ENCODE measurements around the gene PTPN1.

The PTPN1 gene

DNA sequence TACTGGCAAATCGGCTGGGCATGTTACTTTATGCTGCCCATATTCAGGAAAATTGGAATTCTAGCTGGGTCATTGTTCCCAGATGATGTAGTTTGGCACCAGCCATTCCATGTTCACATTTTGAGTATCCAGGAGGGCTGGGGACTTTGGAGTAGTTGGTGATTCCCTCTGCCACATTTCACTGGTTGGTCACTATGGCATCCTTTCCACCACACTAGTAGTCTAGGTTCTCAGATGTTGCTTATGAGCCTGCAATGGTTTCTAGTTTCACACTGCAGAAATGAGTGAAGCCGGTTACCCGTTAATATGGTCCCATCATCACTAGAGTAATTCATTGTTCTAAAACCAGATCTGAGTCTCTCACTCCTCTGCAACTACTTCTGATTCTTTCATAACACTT is 4.6 kb downstream of the PTPN1 start:
- no peak for DNase-seq

DNA sequence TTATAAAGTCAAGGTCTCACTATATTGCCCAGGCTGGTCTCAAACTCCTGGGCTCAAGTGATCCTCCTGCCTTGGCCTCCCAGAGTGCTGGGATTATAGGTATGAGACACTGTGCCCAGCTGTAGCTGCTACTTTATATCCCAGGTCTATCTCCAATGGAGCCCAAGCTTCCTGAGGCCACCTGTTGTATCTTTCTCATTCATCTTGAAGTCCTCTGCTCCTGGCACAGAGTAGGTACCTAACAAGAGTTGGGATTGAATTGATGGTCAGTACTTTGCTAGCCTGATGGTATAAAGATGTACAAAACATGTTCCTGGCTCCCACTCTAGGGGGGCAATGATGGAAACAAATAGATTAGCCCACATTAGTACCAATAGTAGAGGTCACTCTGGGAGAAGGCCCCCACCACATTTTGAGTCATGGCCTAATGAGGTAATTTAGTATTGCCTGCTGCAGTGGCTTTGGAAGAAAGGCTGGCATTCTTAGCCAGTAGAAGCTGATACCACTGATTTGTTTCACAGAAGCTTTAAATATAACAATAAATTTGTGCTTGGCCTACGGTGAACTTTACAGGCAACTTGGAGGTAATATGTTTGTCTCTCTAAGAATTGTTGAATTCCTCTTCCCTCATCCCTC is 5.4 kb downstream of the PTPN1 start:
- DNase-seq: no peak

DNA sequence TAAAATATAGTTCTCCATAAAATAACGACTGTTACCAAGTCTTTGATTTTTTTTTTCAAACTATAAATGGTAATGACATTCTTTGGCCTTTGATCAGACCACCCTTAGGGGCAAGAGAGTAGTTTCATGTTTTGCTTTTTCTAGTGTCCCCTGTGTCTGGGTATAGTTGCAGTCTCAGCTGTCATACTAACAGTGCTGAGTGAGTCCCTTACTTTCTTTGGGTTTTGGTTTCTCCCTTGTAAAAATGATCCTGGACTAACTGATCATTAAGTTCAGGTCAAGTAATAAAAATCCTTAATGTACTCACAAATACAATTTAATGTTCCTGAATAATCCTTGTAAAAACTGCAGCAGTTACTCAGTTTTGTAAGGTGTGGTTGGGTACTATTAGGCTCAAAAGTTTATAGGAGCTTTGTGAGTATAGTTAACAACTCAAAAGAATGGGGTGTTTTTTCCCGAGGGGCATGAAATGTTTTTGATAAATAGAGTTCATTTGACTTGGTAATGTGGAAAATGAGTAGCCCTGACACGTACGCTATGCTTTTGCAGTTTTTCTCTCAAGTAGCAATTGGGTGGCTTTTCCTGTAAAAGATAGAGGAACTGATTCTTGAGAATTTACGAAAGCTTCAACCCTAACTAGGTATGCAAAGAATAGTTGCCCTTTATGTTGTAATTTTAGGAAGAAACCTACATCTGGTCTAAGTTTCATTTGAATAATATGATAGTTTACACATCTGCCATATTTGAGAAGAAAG is 6.2 kb downstream of the PTPN1 start:
- DNase-seq: no peak

DNA sequence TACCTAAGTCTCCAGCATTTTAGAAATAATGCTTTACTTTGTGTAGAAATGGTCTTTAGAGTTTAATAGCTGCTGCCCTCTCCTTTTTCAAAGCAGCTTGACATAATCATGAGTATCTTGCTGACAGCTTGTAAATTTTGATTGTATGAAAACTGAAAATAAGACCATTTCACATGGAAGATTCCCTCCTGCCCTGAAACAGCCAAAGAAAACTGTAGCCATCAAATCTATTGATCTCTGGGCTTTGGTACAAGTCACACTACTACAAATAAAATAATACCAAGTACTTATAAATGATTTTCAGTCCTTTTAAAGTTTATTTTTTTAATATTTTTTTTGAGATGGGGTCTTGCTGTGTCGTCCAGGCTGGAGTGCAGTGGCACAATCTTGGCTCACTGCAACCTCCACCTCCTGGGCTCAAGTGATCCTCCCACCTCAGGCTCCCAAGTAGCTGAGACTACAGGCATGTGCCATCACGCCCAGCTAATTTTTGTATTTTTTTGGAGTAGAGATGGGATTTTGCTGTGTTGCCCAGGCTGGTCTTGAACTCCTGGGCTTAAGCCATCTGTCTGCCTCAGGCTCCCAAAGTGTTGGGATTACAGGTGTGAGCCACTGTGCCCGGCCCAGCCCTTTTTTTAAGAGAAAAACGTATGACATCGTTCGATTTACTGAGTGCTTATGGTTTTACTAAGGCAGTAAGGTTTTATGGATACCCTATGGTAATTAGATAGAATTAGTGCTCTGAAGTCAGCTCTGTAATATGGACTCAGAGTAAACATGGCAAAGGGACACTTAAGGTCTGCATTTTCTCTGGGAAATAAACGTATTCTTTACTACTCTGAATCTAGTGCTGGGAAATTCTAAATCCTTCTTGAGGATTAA is 7.0 kb downstream of the PTPN1 start:
- no peak for DNase-seq

DNA sequence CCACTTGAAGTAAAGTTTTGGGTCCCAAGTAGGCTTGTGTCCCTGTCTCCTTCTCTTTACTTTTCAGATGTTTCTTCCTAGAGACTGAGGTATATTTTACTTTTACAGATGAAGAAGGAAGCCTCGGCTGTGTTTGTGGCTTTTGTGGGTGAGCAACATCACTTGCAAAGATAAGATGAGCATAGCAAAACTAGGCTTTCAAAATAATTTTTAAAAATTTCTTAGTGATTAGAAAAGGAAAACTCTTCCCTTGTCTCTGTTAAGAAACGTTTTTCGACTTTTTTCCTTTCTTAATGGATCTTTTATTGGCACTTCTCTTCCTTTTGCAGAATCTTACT is 7.6 kb downstream of the PTPN1 start:
- no peak for DNase-seq

DNA sequence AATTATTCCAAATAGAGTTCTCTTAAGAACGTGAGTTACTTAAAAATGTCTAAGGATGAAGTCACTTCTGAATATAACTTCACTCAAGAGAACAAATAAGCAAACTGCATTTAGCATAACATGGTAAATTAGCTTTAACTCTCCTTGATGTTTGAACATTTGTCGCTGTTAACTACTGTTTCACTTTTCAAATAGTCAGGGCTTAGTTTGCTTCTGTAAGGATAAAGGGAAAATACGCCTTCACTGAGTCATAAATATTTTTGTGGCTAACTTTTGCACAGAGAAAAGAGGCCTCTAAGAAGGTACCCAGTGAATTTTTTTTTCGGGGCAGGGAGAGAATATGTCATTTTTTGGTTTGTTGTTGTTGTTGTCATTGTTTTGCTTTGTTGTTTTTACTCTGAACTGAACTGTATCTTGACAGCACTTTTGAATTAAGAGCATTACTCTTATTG is 8.1 kb downstream of the PTPN1 start:
- DNase-seq: no peak

DNA sequence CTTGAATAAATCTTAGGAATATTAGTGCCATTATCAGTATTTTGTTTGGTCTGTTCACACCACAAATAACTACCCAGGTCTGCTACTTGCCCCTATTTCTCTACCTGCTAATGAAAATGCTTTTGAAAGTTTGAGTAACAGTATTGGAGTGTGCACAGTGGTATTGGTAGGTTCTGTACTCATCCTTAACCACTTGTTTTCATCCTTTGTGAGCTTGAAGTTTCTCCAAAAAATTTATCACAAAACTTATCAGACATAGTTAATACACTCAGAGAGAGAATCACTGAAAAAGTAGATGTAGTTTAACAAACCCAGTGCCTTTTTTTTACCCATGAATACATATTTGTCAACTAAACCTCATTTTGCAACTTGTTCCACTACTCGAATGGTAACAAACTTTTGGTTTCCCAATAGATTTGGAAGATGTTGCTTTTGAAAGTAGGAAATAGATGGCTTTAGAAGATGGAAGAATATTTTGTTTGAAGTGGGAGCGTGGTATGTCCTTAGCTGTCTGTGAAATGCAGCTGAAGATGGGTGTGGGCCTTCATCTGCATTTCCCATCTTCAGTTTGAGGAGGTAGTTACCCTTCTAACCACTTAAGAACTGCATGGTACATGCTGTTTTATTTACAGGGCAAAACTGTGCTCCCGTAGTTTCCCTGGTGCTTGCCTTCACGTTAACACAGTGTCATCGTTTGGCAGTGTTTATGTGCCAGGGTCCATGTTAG is 9.0 kb downstream of the PTPN1 start:
- no peak for DNase-seq

DNA sequence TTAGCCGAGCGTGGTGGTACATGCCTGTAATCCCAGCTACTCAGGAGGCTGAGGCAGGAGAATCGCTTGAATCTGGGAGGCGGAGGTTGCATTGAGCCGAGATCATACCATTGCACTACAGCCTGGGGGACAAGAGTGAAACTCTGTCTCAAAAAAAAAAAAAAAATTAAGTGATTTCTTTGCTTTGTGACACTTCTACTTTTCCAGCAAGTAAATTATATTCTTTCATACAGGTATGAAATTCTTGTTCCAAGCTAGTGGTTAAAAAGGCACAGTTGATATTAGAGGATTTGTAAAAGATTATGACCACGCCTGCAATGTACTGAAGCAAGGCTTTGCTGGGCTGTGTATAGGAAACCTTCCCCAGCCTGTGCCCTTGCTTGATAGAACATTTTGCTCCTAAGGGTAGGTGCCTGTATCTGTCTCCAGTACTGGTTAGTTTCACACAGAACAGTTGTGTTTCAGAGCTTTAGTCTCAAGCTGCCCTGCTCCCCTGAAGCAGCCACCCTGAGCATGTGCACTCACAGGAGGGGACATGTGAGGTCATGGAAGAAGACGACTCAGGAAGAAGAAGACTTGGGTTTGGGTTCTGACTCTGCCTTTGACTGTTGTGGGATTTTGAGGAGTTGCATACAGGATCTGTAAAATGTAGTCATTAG is 10.2 kb downstream of the PTPN1 start:
- DNase-seq: no peak

DNA sequence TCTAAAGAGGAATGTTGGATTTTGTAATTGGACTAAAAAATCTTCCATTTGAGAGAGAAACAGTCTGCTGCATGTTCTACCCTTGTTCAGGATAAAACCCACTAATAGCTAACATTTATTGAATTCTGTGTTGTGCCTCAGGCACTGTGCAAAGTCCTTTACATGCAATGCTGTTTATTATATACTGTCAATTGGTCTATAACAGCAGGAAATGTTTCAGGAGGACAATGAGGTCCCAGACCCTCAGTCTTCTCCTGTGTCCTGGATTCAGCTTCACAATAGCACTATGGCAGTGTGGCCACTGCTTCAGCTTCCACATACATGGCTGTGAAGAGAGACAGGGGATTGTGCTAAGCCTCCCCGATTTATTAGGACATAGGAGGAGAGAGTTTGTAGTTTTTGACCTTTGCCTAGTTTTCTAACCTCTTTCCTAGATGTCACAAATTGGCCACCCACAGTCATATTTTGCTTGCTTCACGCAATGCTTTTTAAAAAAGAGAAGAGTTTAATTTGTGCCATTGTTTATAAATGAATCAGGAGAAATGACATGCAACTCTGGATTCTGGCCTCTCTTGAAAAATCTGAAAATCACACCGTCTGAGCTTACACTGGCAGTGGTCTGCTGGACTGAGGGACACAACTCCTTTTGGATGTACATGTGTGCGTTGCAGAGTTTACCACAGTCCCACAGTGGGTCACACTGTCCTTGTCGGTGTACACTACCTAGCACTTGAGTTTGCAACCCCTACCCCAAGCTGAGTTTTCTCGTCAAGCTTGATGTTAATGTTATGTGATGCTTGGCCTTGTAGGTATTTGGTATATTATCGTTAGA is 11.3 kb downstream of the PTPN1 start:
- no peak for DNase-seq

DNA sequence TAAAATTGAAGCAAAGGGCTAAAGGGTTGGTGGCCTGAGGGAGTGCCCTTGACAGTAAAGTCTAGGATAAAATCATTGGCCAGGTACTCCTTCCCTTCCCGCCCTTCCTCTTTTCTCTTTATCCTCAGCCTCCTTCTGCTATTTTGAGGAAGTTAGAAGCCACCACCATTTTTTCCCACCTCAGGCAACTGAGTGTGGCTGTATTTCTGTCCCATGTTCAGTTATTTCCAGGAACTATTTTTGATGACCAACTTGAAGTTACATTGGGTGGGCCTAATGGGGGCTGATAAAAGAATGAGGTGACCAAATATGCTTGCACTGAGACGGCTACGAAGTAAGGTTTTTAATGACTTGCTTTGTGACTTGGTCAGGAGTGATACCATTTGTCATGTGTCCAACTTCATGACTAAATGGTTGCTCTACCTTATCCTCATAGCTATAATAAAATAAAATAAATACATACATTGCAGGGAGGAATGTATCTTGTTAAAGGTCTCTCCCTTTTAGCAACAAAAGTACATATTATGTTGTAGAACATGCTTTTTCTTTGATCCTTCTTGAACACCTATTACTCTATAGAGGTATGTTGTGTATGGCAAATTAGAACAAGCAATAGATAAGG is 12.0 kb downstream of the PTPN1 start:
- no peak for DNase-seq

DNA sequence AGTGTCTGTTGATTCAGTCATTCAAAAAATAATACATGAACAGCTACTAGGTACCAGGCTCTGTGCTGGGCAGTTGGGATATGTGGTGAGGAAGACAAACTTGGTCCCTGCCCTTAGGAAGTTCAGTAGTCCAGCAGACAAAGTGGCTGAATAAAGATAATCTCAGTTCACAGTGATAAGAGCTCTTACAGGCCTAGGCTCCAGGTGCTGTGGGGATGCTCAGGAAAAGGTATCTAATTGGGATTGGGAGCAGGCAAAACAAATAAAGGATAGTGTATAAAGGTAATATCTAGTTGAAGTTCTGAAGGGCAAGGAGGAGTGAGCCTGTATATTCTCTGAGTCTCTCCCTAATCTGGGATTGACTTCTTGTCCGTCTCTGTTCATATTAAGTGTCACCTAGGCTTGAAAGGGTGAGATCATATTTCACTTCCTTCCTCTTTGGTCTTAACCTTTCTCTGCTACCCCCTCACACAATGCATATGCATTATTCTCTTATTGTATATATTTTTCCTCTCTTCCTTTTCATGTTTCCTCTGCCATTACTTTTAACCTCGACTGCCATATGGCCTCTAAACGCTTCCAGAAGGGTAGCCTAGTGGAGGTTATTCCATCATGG is 13.5 kb downstream of the PTPN1 start:
- DNase-seq: no peak

DNA sequence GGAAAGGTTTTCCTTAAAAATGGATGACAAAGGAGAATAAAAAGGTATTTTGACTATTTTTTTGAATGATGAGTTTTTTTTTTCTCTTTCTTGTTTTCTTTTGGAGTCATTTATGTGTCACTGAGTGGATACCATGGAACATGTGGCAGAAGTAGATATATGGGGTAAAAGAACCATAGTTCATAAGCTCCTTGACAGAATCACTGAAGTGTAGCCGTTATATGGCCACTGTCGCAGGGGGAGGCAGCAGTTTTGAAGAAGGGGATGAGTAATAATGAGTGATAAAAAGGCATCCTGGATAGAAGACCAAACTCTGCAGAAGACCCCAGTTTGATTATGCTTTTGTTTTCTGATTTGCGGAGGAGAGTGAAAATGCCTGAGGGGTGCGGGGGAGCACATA is 15.5 kb downstream of the PTPN1 start:
- DNase-seq: no peak

DNA sequence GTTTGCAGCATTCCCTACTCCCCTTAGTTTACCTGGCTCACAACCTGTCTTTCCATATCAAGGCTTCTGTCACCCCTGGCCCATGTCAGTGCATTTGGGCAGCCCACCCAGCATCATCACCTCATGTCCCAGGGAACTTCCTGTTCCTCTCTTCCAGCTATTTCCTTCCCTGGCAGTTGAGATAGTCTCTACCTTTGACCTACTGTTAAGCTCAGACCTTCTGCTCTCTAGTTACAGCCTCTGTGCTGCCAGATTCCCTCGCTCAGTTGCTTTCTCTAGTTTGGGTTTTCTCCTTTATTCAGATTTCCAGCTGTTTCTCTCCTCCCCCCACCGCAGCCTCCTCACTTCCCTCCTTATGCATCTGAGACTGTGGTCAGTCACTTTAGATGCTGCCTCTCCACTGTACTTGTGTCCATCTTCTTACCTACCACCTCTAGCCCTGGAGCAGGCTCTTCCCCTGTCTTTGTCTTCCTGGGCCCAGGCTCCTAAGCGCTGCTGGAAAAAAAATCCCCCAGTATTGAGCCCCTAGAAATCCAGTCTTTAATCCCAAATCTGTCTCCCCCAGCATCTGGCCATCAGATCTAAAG is 16.3 kb downstream of the PTPN1 start:
- no peak for DNase-seq

DNA sequence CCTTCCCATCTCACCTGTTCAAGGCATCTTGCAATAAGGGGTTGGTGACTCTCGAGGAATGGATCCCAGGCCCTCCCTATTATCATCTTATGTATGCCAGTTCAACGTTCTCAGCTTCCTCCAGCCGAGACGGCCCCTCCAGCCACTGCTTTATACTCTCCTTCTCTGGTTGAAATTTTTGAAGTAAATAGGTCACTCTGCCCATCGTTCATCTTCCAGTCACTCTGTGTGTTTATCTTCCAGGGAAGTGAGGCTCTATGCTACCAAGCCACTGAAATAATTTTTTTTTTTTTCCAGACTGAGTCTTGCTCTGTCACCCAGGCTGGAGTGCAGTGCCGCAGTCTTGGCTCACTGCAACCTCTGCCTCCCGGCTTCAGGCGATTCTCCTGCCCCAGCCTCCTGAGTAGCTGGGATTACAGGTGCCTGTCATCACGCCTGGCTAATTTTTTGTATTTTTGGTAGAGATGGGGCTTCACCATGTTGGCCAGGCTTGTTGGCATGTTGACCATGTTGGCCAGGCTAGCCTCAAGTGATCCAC is 17.0 kb downstream of the PTPN1 start:
- no peak for DNase-seq

DNA sequence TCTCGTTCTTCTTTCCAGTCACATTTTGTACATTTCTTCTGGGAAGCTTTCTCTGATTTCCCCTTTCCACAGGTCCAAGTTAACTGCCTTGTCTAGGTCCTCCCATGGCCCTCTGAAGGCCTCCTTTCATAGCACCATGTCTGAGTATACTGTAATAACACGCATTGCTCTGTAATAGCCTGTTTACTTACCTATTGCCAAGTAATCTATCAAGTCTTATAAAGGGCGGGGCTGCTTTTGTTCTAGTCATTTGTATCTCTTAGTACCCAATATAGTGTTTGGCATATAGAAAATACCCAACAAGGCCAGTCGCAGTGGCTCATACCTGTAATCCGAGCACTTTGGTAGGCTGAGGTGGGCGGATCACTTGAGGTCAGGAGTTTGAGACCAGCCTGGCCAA is 17.9 kb downstream of the PTPN1 start:
- no peak for DNase-seq

DNA sequence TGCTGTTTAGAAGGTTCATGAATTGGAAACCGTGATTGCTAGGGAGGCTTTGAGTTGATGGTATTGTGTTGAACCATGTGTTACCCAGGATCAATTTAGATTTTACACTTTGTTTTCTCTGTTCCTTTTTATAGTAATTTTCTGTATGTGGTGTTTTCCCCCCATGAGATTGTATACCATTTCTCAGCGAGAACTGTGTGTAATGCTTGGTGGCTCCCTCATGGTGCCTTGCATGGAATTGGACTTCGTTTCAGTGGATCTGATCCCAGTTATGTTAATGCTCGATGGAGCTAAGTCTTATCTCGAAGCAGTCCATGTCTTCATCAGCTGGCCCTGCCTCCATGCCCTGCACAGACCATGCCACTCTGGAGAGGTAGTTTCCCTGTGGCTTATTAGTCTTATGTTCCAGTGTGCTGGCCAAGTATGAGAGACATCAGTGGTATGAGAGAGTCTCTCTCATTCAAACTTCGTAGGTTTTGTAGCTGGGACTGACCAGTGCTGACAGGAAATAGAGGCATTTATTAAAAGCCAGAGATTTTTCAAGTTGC is 18.7 kb downstream of the PTPN1 start:
- DNase-seq: no peak

DNA sequence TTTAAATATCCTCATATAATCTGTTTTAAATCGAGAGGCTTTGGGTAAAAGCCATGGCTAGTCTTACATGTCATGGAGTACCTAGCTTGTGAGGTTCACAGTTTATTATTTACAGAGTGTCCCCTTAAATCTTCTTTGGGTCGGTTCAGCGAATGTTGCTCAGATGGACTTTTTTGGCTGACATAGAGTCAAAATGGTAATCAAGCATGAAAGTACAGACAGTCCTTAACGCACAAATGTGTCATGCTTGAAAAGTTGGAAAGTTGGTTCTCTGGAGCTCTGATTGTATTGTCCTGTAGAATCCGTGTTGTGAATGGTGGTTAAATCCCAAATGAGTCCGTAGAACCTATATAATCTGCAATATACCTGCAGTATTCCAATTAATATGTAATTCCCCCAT is 22.0 kb downstream of the PTPN1 start:
- no peak for DNase-seq

DNA sequence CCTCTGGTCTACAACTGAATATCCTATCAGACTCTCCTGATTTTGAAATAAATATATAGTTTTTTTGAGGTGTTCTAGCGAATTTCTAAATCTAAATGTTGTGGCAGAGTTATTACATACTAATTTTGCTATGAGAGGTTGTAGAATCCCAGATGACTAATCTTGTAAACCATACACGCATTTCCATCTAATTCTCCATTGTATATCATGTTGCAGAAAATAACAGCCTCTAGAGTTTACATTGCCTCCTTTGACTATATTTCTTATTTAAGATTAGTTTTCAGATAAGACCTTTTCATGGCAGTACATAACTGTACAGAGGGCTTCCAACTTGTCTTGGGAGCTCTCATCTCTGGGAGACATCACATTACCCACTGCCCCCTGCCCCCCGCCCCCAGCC is 22.9 kb downstream of the PTPN1 start:
- DNase-seq: no peak

DNA sequence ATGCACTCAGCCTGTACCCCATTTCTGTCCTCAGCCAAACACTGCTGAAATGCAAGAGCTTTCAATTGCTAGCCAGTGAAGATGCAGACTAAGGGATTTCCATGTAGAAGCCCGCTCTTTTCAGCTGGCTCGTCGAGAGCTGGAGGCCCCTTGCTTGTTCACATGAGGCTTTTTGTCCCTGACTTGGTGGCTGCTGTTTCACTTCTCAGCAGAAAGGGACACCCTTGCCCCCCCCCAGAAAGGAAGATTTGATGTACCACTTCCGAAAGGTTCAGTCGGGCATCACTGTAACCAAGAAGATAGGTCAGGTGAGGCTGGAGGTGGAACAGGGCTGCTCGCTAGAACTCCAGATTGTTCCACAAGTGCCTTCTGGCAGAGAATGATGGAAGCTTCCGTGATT is 23.3 kb downstream of the PTPN1 start:
- no peak for DNase-seq

DNA sequence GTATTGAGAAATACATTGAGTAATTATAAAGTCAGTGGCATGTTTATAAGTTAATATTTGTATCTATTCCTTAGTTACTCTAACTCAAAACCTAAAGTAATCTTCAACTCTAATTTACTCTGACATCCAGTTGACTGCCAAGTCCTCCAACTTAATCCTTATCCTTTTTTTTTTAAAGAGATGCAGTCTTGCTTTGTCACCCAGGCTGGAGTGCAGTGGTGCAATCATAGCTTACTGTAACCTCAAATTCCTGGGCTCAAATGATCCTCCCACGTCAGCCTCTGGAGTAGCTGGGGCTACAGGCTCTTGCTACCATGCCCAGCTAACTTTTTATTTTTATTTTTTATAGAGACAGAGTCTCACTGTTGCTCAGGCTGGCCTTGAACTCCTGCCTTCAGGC is 24.4 kb downstream of the PTPN1 start:
- DNase-seq: no peak
